WTC11 (cell line): ENCODE results near the gene GH2.
"Not testable (repeated sequence)": the region's sequence is repeated elsewhere in the genome, so short reads cannot be mapped to it uniquely, and the experiment has no call there.

ENCODE experiments used
- ARID4B ChIP-seq: sonication (generic); formaldehyde crosslinking; IDR thresholded peaks from 2 replicates; pipeline ENCODE4 v1.8.0; 2023; ENCODE audit warnings: missing genetic modification reagents, mild to moderate bottlenecking, borderline replicate concordance
- CTCF ChIP-seq: fragments of 200-600 bp; IDR thresholded peaks from 2 replicates; pipeline ENCODE4 v1.8.0; 2022; ENCODE audit warnings: antibody characterized with exemption
- E2F5 ChIP-seq: sonication (generic); formaldehyde crosslinking; IDR thresholded peaks from 2 replicates; pipeline ENCODE4 v1.8.1; 2022; ENCODE audit warnings: mild to moderate bottlenecking, moderate library complexity, missing genetic modification reagents
- FOXP1 ChIP-seq: sonication (generic); formaldehyde crosslinking; IDR thresholded peaks from 2 replicates; pipeline ENCODE4 v1.8.0; 2022; ENCODE audit warnings: missing genetic modification reagents, mild to moderate bottlenecking, moderate library complexity, borderline replicate concordance
- GABPB1 ChIP-seq: sonication (generic); formaldehyde crosslinking; IDR thresholded peaks from 2 replicates; pipeline ENCODE4 v1.8.1; 2023; ENCODE audit warnings: mild to moderate bottlenecking, missing genetic modification reagents
- ZNF121 ChIP-seq: sonication (generic); formaldehyde crosslinking; IDR thresholded peaks from 2 replicates; pipeline ENCODE4 v1.8.0; 2023; ENCODE audit warnings: missing genetic modification reagents

DNA sequence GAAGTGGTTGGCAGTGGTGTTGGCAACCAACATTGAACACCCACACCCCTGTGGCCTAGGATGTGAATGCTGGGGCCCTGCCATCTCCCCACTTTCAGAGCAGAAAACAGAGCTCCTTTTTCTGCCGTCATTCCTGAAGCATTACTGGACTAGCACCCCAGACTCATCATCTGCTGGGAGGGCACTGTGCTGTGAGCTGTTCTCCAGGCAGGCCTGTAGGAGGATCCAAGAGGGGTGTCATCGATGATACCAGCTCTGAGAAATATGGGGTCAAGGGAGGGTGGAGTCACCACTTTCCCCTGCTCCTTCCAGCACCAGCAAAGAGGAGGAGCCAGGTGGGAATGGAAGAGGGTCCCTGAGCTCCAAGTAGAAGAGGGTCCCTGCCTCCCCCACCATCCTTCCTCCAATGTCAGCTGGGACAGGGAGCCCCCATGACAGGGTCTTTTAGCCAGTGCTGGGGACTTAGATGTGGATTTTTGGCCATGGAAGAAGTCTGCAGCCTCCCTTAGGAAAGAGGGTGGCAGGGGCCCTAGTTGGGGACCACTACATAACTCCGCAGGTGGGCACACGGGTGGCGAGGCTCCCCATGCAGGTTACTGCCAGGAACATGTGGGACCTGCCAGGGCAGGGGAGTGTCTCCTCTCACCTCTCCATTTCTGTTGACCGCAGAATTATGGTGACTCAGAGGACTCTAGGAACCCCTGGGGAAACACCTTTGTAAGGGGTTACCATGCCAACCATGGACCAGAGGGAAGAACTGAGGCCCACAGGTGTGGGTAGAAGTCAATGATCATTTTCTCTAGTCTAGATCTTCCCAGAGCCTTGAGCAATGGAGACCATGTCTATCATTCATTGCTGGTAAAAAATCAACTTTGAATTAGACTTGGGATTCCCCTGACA lies 17.4 kb upstream of the GH2 start:
- not testable (repeated sequence) for TF ChIP-seq GABPB1 (CRISPR knock-in tag); CTCF; ZNF121; ARID4B (CRISPR knock-in tag); E2F5 (CRISPR knock-in tag); FOXP1 (CRISPR knock-in tag)
